Mucosa of gallbladder (tissue), 1 donor: ENCODE data around the gene ATF7IP2. TPM values are rescaled to one million over a fixed set of nuclear protein-coding genes. Genes with fewer than 3 reads are reported as not detected.
"Not testable (repeated sequence)": the region's sequence is repeated elsewhere in the genome, so short reads cannot be mapped to it uniquely, and the experiment has no call there.

ENCODE experiments used
- DNase-seq: peaks from one replicate; pipeline ENCODE4 v3.0.0-alpha.2; 2020; ENCODE audit warnings: low spot score
- total RNA-seq: library from RNA; stranded (reverse); gene quantifications from one replicate; pipeline ENCODE4 v1.2.1, GENCODE V29; 2021
- donor health status: DM: no; HTN: no; CAD: no.

ATF7IP2 gene
- total RNA-seq: 13.6 TPM

GRCh38 chr16:10385725-10386516 is at the start of gene ATF7IP2:
TSS of gene ATF7IP2 (plus strand) at chr16:10386061. CDS start at chr16:10430621, 44,560 bp downstream.
- DNase-seq: peak; percentile 83

GRCh38 chr16:10338426-10338825 is 47.4 kb upstream of the ATF7IP2 start:
- DNase-seq: no peak

- no peak for DNase-seq
Observed at GRCh38 chr16:10339777-10340732, 45.8 kb upstream of the ATF7IP2 start.

- no peak for DNase-seq
Observed at GRCh38 chr16:10343124-10343760, 42.6 kb upstream of the ATF7IP2 start.

GRCh38 chr16:10344699-10345098 is 41.2 kb upstream of the ATF7IP2 start:
- DNase-seq: not testable (repeated sequence)

GRCh38 chr16:10345629-10346028 is 40.2 kb upstream of the ATF7IP2 start:
- DNase-seq: no peak

GRCh38 chr16:10349851-10350250 is 36.0 kb upstream of the ATF7IP2 start:
- DNase-seq: no peak

GRCh38 chr16:10352262-10352661 is 33.6 kb upstream of the ATF7IP2 start:
- DNase-seq: no peak

GRCh38 chr16:10355589-10355988 is 30.3 kb upstream of the ATF7IP2 start:
- DNase-seq: no peak

- DNase-seq: no peak
Observed at GRCh38 chr16:10356870-10357842, 28.7 kb upstream of the ATF7IP2 start.

- DNase-seq: not testable (repeated sequence)
Observed at GRCh38 chr16:10361747-10362076, 24.1 kb upstream of the ATF7IP2 start.

GRCh38 chr16:10362077-10362863 is 23.6 kb upstream of the ATF7IP2 start:
- no peak for DNase-seq

GRCh38 chr16:10362864-10363197 is 23.0 kb upstream of the ATF7IP2 start:
- DNase-seq: not testable (repeated sequence)

GRCh38 chr16:10366619-10367018 is 19.2 kb upstream of the ATF7IP2 start:
- DNase-seq: not testable (repeated sequence)

- DNase-seq: no peak
Observed at GRCh38 chr16:10367616-10368188, 18.2 kb upstream of the ATF7IP2 start.

- DNase-seq: no peak
Observed at GRCh38 chr16:10368969-10369551, 16.8 kb upstream of the ATF7IP2 start.

- no peak for DNase-seq
Observed at GRCh38 chr16:10370096-10370726, 15.7 kb upstream of the ATF7IP2 start.

- DNase-seq: no peak
Observed at GRCh38 chr16:10371592-10371991, 14.3 kb upstream of the ATF7IP2 start.

- DNase-seq: no peak
Observed at GRCh38 chr16:10373556-10373955, 12.3 kb upstream of the ATF7IP2 start.
